Brain pericyte (primary cell): Measurements from ENCODE around the gene FOXO3.

Experiments used
- DNase-seq: peaks from one replicate; pipeline ENCODE4 v3.0.0-alpha.2; 2012; ENCODE audit warnings: low read depth, low spot score

Gene FOXO3

GRCh38 chr6:108594151-108594550, 33.4 kb downstream of the FOXO3 start:
- DNase-seq = no peak

- DNase-seq = no peak
These were observed 33.9 kb downstream of the FOXO3 start for GRCh38 chr6:108594640-108595039.

GRCh38 chr6:108596956-108597355, 36.2 kb downstream of the FOXO3 start:
- no peak for DNase-seq

DNA sequence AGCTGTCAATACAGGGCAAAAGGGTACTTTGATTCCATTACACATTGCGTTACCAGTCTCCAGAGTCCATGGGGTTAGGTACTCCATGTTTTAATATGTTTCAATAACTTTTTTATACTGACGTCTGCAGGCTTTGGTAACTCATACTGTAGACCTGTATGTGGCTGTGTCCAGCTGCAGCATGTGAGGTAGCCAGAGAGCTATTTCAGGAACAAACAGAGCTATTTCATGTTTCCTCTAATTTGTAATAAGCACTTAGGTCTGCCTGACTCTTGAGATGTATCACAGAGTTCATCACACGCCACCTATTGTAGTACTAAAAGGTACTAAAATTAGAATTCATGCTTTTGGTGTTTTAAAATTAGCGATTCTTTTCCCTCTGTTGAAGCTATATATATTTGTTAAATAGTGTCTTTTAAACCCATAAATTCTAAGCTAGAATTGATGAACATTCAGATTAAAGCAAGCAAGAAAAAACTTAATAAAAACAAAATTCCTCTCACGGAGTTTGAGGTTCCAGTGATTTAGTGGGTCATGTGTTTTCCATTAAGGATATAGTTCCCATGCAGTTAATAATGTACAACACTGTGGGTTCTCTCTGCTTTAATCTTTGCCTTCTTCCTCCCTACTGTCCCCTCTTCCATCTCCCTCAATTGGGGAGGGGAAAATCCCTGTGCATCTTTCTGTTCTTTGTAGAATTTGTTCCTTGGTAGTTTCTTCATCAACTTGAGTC, 37.0 kb downstream of the FOXO3 start:
- DNase-seq = no peak

- DNase-seq = no peak
These were observed 37.7 kb downstream of the FOXO3 start for GRCh38 chr6:108598305-108598863.

DNA sequence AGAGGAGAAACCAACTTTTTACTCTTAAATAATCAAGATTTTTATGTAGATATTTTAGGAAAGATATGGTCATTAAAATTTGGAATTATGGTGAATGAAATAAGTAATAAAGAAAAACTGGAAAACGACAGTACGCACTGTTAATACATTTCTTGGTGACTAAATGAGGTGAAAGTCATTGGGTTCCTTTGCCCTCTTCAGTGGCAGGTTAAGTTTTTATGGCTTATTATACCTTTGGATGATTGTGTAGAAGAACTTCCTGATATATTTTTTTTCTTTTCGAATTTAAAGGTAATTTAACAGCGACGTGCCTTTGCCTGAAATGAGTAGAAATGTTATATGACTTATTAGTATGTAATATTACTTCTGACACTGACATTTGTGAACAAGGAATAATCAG, 43.4 kb downstream of the FOXO3 start:
- no peak for DNase-seq

- no peak for DNase-seq
These were observed 45.6 kb downstream of the FOXO3 start for GRCh38 chr6:108606250-108606690.

- DNase-seq = no peak
These were observed 47.9 kb downstream of the FOXO3 start for GRCh38 chr6:108608453-108609275.

GRCh38 chr6:108609276-108609769, 48.6 kb downstream of the FOXO3 start:
- no peak for DNase-seq

DNA sequence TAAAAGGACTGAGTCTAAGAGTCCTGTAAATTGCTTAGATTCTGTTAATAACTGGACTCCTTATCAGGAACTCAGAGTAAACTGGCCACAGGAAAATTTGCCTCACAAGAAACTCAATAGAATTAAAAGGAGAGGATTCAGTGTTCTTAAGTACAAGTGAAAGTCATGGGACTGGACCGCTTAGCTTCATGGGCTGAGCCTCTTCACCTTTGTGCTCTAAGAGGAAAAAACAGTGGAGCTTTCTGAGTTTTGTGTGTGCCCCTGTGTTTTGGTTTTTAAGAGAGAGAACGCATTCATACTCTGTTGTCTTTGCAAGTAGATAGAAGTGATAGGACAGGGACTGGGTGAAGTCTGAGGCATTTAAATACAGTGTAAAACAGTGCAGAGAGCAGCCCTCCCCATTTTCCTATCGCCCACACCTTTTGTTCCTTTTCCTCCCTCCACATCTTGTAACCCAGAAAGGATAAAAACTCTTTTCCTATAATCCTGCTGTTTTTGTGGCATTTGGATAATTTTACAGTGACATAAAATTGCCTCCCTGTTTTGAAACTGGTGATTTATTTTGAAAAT, 49.6 kb downstream of the FOXO3 start:
- no peak for DNase-seq

GRCh38 chr6:108610957-108611586, 50.4 kb downstream of the FOXO3 start:
- no peak for DNase-seq

DNA sequence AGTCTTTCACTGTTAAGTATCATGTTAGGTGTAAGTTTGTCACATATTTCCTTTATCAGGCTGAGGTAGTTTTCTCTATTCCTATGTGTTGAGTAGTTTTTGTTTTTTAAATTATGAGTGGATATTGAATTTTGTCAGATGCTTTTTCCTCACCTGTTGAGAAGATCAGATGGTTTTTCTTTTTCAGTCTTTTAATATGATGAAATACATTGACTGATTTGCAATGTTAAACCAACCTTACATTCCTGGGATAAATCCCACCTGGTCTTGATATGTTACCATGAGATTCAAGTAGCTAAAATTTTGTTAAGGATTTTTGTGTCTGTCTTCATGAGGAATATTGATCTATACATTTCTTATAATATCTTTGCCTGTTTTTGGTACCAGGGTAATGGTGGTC, 52.1 kb downstream of the FOXO3 start:
- DNase-seq = no peak

DNA sequence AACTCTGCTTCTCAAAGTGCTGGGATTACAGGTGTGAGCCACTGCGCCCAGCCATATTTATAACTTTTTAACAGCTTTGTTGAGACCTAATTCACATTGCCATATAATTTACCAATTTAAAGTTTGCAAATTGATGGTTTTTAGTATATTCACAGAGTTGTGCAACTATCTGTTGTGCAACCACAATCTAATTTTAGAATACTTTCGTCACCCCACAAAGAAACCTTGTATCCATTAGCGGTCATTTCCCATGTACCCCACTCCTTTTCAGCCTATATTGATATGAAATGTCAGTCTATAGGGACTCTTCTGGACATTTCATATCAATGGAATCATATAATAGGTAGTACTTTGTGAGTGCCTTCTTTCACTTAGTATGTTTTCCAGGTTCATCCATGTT, 55.8 kb downstream of the FOXO3 start:
- no peak for DNase-seq

- no peak for DNase-seq
These were observed 56.3 kb downstream of the FOXO3 start for GRCh38 chr6:108616973-108617372.

DNA sequence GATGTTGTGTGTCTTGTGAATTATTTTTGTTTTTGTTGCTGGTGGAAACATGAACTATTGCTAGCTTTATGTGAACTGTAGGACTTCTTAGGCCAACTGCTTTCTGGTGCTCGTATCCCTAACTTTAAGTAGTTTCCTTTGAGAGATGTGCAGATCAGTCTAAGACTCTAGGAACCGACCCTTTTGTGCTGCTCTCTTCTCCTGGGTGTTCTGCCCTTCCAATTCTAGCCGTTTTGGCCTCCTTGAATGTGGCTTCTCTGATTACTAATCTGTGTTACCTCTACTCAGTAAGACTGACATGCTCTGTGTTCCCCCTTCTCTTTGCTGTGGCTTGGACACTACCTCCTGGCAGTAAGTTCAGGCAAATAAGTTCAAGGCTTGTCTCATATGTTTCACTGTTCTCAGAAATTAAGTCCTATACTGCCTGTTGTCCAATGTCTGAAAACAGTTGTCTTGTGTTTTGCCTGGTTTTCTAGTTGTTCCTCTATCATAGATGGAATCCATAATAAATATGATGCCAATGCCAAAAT, 58.0 kb downstream of the FOXO3 start:
- no peak for DNase-seq

- DNase-seq = no peak
These were observed 58.9 kb downstream of the FOXO3 start for GRCh38 chr6:108619431-108620197.

- no peak for DNase-seq
These were observed 60.4 kb downstream of the FOXO3 start for GRCh38 chr6:108621117-108621516.

- peak; percentile 55 for DNase-seq
These were observed 62.1 kb downstream of the FOXO3 start for GRCh38 chr6:108622641-108623298.

- no peak for DNase-seq
These were observed 63.3 kb downstream of the FOXO3 start for GRCh38 chr6:108623995-108624394.

GRCh38 chr6:108625581-108625980, 64.9 kb downstream of the FOXO3 start:
- DNase-seq = no peak
